HUDEP-2 (cell line): Measurements from ENCODE around the gene DESI1.
A peak's percentile ranks its signal among the peaks of the same experiment; 100 is the strongest.
"Not testable (repeated sequence)": the region's sequence is repeated elsewhere in the genome, so short reads cannot be mapped to it uniquely, and the experiment has no call there.

Experiments
- DNase-seq, 76 experiments: peaks; one replicate each; lab custom pipeline; 2025; ENCODE audit not compliant: unreplicated experiment in 76 of 76; lab: John Stamatoyannopoulos, UW

The DESI1 gene

DNA sequence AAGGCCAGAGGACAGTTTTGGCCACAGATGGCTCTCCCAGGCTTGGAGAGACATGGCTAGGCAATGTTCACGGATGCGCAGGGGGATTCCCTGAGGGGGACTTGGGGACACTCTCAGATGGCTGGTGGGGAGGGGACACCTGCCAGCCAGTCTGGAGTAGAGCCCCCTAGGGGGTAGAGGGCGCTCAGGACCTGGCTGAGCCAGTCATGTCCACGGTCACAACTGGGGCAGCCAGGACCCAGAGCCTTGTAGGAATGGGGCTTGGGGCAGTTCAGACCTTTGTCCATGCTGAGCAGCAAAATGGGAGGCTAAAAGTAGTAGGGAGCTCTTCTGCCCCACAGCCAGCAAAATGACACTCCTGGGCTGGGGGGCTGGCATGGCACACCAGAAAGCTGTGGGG, 58.4 kb downstream of the DESI1 start:
- DNase-seq = no peak

DNA sequence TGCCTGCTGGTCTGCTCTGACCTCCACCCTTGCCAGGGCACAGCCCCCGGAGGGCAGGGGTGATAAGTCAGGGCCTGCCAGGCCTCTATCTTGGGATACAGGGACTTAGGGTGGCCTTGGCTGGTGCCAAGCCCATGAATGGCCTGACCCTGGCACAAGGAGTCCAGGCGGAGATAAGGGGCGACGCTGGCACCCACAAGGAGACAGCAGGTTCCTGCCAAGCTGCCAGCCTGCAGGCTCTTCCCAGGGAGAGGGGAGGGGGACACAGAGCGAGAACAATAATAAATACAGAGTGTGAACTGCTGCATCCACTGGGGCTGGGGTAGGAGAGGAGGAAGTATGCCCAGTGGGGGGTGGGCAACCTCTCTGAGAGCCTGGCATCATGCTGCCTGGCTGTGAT, 59.1 kb downstream of the DESI1 start:
- DNase-seq = peak in 15 of 76 experiments; percentile 5 to 37 (median 14)

DNA sequence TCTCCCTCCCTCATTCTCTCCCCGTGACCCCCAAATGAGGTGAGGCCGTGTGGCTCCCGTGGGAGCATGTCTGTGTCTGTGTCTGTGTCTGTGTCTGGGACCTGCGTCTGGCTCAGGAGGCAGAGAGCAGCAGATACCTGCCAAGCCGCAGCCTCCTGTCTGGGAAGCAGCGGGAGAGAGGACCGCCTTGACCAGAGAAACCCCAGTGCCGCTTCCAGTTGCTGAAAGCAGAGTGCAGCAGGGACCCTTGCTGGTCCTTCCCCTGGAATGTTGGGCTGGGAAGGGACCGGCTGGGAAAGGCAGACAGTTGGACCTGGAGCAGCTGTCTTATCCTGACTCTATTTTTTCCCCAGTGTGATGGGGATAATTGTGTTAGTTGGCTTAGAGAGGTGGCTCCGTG, 59.5 kb downstream of the DESI1 start:
- no peak for DNase-seq

DNA sequence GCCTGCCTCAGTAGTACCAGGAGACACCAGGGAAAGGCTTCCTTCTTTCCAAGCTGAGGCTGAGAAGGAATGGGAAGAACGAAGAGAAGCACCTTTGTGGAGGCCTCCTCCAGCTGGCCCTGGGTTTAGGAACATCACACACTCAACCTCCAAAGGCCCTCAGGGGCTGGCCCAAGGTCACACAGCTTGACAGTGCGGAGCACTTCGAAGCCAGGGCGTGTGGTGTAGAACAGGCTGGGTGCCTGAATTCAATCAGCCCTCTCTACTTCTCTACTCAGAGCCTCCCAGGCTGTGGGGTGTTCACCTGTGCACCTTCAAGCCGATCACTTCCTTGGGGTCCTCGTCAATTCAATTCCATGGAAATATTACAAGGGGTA, 60.8 kb downstream of the DESI1 start:
- no peak for DNase-seq

DNA sequence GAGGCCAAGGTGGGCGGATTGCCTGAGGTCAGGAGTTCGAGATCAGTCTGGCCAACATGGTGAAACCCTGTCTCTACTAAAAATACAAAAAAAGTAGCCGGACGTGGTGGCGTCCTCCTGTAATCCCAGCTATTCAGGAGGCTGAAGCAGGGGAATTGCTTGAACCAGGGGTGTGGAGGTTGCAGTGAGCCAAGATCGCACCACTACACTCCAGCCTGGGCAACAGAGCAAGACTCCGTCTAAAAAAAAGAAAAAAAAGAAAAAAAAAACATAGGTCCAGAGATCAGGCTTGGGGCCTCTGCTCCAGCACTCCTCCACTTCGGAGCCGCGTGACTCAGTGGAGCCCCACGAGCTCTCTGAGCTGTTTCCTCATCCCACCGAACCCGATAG, 62.6 kb downstream of the DESI1 start:
- not testable (repeated sequence) for DNase-seq

DNA sequence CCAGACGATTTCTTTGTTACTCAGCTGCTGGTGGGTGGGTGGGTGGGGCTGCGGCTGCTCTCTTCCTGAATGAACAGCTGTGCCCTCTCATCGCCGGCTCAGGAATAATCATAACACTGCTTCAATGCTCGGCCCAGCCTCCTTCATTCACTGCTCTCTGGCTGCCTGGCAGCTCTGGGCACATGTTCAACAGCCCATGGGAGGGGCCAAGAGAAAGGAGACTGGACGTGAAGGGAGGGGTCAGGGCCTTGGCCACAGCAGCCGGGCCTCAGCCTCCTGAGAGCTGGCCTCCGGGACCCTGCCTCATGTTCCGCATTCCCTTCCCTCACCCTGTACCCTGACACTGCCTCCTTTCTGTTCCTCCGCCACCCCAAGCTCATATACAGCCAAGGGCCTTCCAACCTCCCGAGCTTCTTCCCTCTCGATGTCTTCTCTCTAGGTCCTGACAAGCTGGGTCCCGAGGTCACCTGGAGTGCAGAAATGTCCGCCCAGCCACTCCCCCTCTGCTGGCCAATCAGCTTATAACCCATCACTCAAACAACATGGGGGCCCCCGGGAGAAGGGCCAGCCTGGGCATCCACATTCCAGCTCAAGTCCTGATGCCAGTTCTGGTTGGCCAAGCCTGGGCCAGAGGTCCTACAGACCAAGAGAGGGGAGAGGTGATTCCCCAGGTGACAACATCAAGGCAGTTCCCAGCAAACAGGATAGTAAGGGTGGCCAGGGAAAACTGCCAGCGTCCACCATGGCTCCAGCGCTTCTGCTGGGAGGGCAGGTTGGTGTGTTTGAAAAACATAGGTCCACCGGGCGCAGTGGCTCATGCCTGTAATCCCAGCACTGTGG, 63.2 kb downstream of the DESI1 start:
- peak in 4 of 76 experiments; percentile 6 to 19 (median 16) for DNase-seq

DNA sequence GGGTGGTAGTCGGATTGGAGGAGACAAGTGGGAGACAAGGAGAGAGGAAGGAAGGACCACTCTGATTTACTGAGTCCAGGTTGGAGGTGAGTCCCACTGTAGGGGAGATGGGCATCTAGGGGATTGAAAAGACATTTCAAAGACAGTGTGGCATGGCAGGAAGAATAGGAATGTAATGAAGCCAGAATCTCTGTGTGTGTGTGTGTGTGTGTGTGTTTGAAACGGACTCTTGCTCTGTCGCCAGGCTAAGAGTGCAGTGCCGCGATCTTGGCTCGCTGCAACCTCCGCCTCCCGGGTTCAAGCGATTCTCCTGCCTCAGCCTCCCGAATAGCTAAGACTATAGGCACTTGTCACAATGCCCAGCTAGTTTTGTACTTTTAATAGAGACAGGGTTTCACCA, 64.3 kb downstream of the DESI1 start:
- no peak for DNase-seq

DNA sequence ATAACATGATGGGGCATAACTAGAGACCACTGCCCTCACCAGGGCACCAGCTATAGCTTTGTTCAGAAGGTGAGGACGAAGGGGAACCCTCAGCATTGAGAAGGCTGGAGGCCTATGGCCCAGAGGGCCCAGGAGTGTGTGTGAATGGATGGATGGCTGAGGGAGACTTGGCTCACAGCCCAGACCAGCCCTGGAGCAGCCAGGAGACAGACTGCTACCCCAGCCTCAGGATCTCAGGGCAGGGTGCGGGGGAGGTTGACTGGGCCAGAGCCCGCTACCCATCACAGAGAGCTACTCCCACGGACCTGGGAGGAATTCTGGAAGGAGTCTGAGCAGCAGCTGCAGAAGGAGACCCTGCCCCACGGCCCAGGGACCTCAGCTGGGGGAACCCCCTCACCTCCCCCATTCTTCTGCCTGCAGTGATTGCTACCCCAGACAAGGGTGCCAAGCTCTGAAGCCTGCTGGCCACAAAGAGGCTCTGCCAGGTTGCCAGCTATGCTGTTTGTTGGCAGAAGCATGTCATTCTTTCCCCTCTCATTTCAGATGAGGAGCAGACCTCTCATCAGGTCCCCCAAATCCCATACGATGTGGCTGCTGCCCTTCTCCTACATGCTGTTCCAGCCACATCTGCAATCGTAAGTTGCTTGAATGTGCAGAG, 65.4 kb downstream of the DESI1 start:
- DNase-seq = no peak

DNA sequence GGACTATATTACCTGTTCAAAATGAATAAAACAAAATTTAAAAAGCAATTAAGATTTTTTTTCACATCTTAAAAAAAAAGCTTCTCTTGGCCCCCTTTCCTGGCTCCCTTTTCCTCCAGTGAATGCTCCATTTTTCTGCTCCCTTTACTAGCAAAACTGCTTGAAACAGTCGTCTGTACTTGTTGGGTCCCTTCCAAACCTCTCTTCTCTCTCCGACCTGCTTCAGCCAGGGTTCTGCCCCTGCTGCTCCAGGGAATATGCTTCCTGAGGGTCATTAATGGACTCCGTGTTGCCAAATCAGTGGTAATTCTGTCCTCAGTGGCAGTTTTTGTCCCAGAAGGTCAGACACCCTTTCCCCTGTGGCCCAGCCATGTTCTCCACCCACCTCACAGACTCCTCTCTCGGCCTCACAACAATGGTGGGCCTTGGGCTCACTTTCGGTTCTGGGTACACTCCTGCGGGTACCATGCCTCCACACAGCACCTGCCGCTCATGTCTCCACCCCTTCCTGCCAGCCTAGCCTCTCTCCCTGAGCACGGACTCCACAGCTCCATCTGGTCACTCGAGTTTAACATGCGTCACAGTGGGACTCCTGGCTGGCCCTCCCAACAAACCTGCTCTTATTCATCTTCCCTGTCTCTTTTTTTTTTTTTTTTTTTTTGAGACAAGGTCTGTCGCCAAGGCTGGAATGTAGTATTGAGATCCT, 68.8 kb downstream of the DESI1 start:
- DNase-seq = no peak

DNA sequence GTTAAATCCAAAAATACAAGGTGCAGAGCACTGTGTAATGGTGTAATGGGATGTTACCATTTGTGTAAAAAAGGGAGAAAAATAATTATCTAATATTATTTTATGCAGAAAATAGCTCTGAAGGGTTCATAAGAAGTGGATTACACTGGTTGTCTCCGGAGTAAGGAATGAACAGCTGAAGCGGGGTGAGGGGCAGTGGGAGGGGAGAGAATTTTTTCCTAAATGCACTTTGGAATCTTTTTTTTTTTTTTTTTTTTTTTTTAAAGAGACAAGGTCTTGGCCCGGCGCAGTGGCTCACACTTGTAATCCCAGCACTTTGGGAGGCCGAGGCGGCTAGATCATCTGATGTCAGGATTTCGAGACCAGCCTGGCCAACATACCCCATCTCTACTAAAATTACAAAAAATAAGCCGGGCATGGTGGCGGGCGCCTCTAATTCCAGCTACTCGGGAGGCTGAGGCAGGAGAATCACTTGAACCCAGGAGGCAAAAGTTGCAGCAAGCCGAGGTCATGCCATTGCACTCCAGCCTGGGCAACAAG, 69.8 kb downstream of the DESI1 start:
- no peak for DNase-seq

DNA sequence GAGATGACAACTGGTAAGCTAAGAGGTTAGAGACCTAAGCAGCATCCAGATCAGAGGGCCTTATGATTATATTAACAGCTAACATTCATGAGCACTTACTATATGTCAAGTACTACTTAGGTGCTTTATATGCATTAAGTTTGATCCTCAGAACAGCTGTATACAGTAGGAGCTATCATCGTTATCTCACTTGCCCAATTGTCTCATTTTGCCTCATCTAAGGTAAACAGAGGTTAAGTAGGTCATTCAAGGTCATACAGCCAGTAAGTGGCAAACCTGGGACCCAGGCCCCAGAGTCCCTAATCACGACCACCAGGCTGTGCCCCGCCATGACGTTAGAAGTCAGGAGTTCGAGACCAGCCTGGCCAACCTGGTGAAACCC, 72.0 kb downstream of the DESI1 start:
- no peak for DNase-seq
